Stomach (tissue), 9 donors: ENCODE results near the gene NINJ2. TPM values are rescaled to one million over a fixed set of nuclear protein-coding genes. Genes with fewer than 3 reads are reported as not detected.

Experiments used
- DNase-seq, 2 donors: peaks; one replicate each; pipeline versions ENCODE4 v3.0.0 to v3.0.0-alpha.2; 2013 to 2019
- H3K27ac ChIP-seq, 5 donors: fragments of 200-600 bp in 4 of 5; sonication (generic) in 4 of 5; one replicate each; pipeline ENCODE4 v1.5.1; 2013 to 2019; ENCODE audit warnings: mild to moderate bottlenecking in 1 of 5, moderate library complexity in 1 of 5
- H3K27me3 ChIP-seq, 3 donors: fragments of 200-600 bp; sonication (generic); one replicate each; pipeline ENCODE4 v1.5.1; 2017 to 2019; ENCODE audit warnings: mixed run types in 1 of 3
- H3K36me3 ChIP-seq, 4 donors: fragments of 200-600 bp; sonication (generic); 1 replicate in 3 of 4; 2 replicates in 1 of 4; pipeline ENCODE4 v1.5.1; 2016 to 2019
- H3K4me1 ChIP-seq, 4 donors: fragments of 200-600 bp; sonication (generic); one replicate each; pipeline ENCODE4 v1.5.1; 2016 to 2019
- H3K4me3 ChIP-seq, 4 donors: fragments of 200-600 bp; sonication (generic) in 3 of 4; one replicate each; pipeline ENCODE4 v1.5.1; 2016 to 2019; ENCODE audit warnings: mild to moderate bottlenecking in 1 of 4
- H3K9me3 ChIP-seq, 4 donors: fragments of 200-600 bp; sonication (generic); one replicate each; pipeline ENCODE4 v1.5.1; 2016 to 2019
- EP300 ChIP-seq: sonication (generic); formaldehyde crosslinking; IDR thresholded peaks from one replicate; pipeline ENCODE4 v1.6.1; 2017; ENCODE audit warnings: antibody characterized with exemption
- POLR2A ChIP-seq, 4 donors: fragments of 450-650 bp; IDR thresholded peaks; one replicate each; pipeline ENCODE4 v1.6.1; 2016; ENCODE audit warnings: antibody characterized with exemption in 4 of 4, control low read depth in 2 of 4, mild to moderate bottlenecking in 1 of 4, moderate library complexity in 1 of 4
- POLR2AphosphoS5 ChIP-seq, 3 donors: sonication (generic); formaldehyde crosslinking; IDR thresholded peaks; one replicate each; pipeline ENCODE4 v1.6.1; 2016; ENCODE audit warnings: antibody characterized with exemption in 3 of 3
- WGBS, 5 donors: extraction: QIAGEN DNeasy Blood & Tissue Kit in 3 of 5; methylation state at CpG; one replicate each; pipeline versions ENCODE4 v1.1.5 to v1.1.7; 2013 to 2018; 5-methylcytosine and 5-hydroxymethylcytosine counted together
- intact Hi-C: fragments of 100-400 bp; cut with DNase I; formaldehyde crosslinking; loops from one replicate; pipeline ENCODE4 v1.15.1; 2023; ENCODE audit warnings: low total_unique reads
- polyA plus RNA-seq, 3 donors: library from polyadenylated mRNA; stranded (reverse); fragments of 200-250 nt; gene quantifications; one replicate each; pipeline ENCODE4 v1.2.3, GENCODE V29; 2013
- total RNA-seq, 5 donors: library from RNA; depleted of rRNA; stranded (reverse); fragments of >200 nt; gene quantifications; one replicate each; pipeline versions ENCODE4 v1.1.0 to v1.2.3, GENCODE V29; 2014 to 2016
- TF ChIP-seq, protein P1 (sequence below), 7 experiments: fragments of 450-650 bp in 4 of 7; fragments of 200-600 bp in 3 of 7; sonication (generic) in 3 of 7; IDR thresholded peaks; one replicate each; pipeline ENCODE4 v1.5.1; 2016 to 2019; ENCODE audit warnings: antibody characterized with exemption in 7 of 7, control low read depth in 2 of 7, mild to moderate bottlenecking in 1 of 7
- donor health status: healthy with polysubstance abuse.
- donor health status: Bipolar disorder and iron deficiency.
- donor health status: healthy.

Gene NINJ2
- total and polyA plus RNA-seq, 8 donors: 2.0 to 26.2 (median 5.0) TPM; not detected in 3

DNA sequence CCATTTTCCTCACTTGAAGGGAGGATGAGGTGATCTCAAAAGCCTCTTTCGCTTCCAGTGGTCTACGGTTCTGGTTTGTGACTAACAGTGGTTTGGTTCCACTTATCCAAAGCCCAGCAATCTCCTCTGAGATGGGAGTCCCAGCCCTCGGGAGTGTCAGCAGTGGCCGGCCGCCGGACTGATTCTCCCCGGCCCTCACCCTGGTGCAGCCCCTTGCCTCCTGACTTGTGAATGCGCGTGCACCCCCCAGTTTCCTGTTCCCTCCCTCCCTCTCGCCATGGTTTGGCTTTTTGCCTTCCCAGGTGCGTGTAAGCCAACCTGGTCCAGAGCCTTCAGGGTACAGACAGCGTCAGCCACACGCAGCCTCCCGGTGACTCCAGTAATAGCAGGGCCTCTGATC lies 129.0 kb downstream of the NINJ2 start:
- H3K36me3 ChIP-seq: peaks cover 0 to 7% (median 0%) of the 10 kb centered on the region in 4 donors
- intact Hi-C loops: no loop called here
- TF ChIP-seq, protein P1, sequence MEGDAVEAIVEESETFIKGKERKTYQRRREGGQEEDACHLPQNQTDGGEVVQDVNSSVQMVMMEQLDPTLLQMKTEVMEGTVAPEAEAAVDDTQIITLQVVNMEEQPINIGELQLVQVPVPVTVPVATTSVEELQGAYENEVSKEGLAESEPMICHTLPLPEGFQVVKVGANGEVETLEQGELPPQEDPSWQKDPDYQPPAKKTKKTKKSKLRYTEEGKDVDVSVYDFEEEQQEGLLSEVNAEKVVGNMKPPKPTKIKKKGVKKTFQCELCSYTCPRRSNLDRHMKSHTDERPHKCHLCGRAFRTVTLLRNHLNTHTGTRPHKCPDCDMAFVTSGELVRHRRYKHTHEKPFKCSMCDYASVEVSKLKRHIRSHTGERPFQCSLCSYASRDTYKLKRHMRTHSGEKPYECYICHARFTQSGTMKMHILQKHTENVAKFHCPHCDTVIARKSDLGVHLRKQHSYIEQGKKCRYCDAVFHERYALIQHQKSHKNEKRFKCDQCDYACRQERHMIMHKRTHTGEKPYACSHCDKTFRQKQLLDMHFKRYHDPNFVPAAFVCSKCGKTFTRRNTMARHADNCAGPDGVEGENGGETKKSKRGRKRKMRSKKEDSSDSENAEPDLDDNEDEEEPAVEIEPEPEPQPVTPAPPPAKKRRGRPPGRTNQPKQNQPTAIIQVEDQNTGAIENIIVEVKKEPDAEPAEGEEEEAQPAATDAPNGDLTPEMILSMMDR (IDR thresholded peaks at IDR 0.05): no peak
- TF ChIP-seq EP300 (no peak), POLR2AphosphoS5 (IDR thresholded peaks at IDR 0.05) (no peak), POLR2A (IDR thresholded peaks at IDR 0.05) (no peak)
- H3K27ac ChIP-seq: no peak overlapping the region
- H3K27me3 ChIP-seq: no peaks in the 10 kb centered on the region
- H3K4me3 ChIP-seq: no peak overlapping the region
- WGBS, 5 donors: 86 to 93% (median 90%) methylated on average over 14 of the region's 14 CpGs
- DNase-seq: no peak
- H3K4me1 ChIP-seq: peaks cover 11 to 16% (median 13%) of the 10 kb centered on the region in 4 donors
- peaks cover 0 to 11% (median 6%) of the 10 kb centered on the region in 4 donors for H3K9me3 ChIP-seq

GRCh38 chr12:533718-534117 lies 129.5 kb downstream of the NINJ2 start:
- peaks cover 0 to 7% (median 0%) of the 10 kb centered on the region in 4 donors for H3K36me3 ChIP-seq
- H3K4me1 ChIP-seq: peaks cover 6 to 11% (median 8%) of the 10 kb centered on the region in 4 donors
- H3K27me3 ChIP-seq: no peaks in the 10 kb centered on the region
- intact Hi-C loops: no loop called here
- TF ChIP-seq POLR2A (IDR thresholded peaks at IDR 0.05) (no peak), EP300 (no peak), POLR2AphosphoS5 (IDR thresholded peaks at IDR 0.05) (no peak)
- TF ChIP-seq, protein P1 (IDR thresholded peaks at IDR 0.05): no peak
- H3K27ac ChIP-seq: no peak overlapping the region
- peaks cover 0 to 15% (median 6%) of the 10 kb centered on the region in 4 donors for H3K9me3 ChIP-seq
- no peak overlapping the region for H3K4me3 ChIP-seq
- no peak for DNase-seq
- whole genome bisulfite sequencing, 5 donors: 92 to 95% (median 95%) methylated on average over 12 to 14 of the region's 14 CpGs

DNA sequence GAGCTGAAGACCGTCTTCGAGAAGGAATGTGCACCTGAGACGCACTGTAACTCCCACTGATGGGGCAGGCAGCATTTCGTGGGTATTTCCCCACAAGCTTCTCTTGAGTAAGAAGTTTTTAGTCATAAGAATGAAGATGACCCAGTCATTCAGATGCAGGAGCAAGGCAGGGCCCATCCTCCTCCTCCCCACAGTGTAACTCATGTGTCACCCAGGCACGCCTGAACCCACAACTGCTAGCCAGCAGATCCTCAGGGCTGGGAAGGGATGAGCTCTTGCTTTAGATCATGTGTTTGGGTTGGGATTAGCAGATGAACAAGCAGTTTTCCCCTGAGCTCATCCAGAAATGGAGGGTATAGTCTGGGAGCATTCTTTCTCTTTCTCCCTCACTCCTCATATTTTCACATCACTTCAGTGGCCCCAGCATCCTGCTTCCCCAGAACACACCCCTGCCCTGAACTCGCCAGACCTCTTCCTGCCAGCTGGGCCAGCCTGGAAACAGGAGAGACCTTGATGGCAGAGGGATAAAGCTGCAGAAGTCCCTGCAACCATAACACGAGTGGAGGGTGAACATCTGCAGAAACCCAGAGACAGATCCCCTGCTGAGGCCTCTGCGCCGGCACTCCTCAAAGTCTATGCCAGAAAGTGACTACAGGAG lies 130.2 kb downstream of the NINJ2 start:
- Histone ChIP-seq H3K4me1 (peaks cover 0 to 4% (median 2%) of the 10 kb centered on the region in 4 donors), H3K27me3 (no peaks in the 10 kb centered on the region), H3K9me3 (peaks cover 0 to 15% (median 6%) of the 10 kb centered on the region in 4 donors), H3K36me3 (peaks cover 0 to 7% (median 0%) of the 10 kb centered on the region in 4 donors), H3K4me3 (no peak overlapping the region), H3K27ac (no peak overlapping the region)
- DNase-seq: no peak
- no peak for TF ChIP-seq EP300
- peak in 1 of 3 donors; percentile 12 for TF ChIP-seq POLR2AphosphoS5 (IDR thresholded peaks at IDR 0.05)
- intact Hi-C loops: no loop called here
- WGBS, 5 donors: 80 to 89% (median 85%) methylated on average over 9 of the region's 9 CpGs

GRCh38 chr12:531951-532585 lies 131.2 kb downstream of the NINJ2 start:
- H3K4me3 ChIP-seq: no peak overlapping the region
- peaks cover 0 to 15% (median 6%) of the 10 kb centered on the region in 4 donors for H3K9me3 ChIP-seq
- H3K36me3 ChIP-seq: peaks cover 0 to 7% (median 0%) of the 10 kb centered on the region in 4 donors
- H3K4me1 ChIP-seq: no peaks in the 10 kb centered on the region
- TF ChIP-seq POLR2A (IDR thresholded peaks at IDR 0.05): no peak
- no peak for TF ChIP-seq EP300
- TF ChIP-seq, protein P1 (IDR thresholded peaks at IDR 0.05): no peak
- TF ChIP-seq POLR2AphosphoS5 (IDR thresholded peaks at IDR 0.05): no peak
- DNase-seq: no peak
- H3K27ac ChIP-seq: no peak overlapping the region
- 69 to 91% (median 89%) methylated on average over 3 of the region's 3 CpGs for WGBS, 5 donors
- no peaks in the 10 kb centered on the region for H3K27me3 ChIP-seq
- intact Hi-C loops: no loop called here
